Glomerular visceral epithelial cell (primary cell): ENCODE results near the gene PXDN.

Source experiments
- DNase-seq: peaks from one replicate; pipeline ENCODE4 v3.0.0-alpha.2; 2016; ENCODE audit errors: extremely low spot score

Gene PXDN

GRCh38 chr2:1663621-1664020, 80.7 kb downstream of the PXDN start:
- DNase-seq, result no peak

- DNase-seq, result no peak
Measured at GRCh38 chr2:1662606-1663180, 81.6 kb downstream of the PXDN start.

GRCh38 chr2:1661891-1662605, 82.3 kb downstream of the PXDN start:
- no peak for DNase-seq

GRCh38 chr2:1660656-1661640, 83.4 kb downstream of the PXDN start:
- no peak for DNase-seq

GRCh38 chr2:1659951-1660565, 84.3 kb downstream of the PXDN start:
- no peak for DNase-seq

- DNase-seq, result no peak
Measured at GRCh38 chr2:1658394-1659151, 85.7 kb downstream of the PXDN start.

- DNase-seq, result no peak
Measured at GRCh38 chr2:1656961-1657841, 87.1 kb downstream of the PXDN start.

GRCh38 chr2:1656326-1656960, 87.9 kb downstream of the PXDN start:
- DNase-seq, result no peak

GRCh38 chr2:1655461-1655860, 88.9 kb downstream of the PXDN start:
- DNase-seq, result no peak

- no peak for DNase-seq
Measured at GRCh38 chr2:1654696-1655374, 89.5 kb downstream of the PXDN start.

- peak; percentile 75 for DNase-seq
Measured at GRCh38 chr2:1653956-1654695, 90.2 kb downstream of the PXDN start.

GRCh38 chr2:1652034-1652790, 92.1 kb downstream of the PXDN start:
- peak; percentile 40 for DNase-seq

- no peak for DNase-seq
Measured at GRCh38 chr2:1651121-1652033, 92.9 kb downstream of the PXDN start.

- DNase-seq, result no peak
Measured at GRCh38 chr2:1650085-1650872, 94.0 kb downstream of the PXDN start.

GRCh38 chr2:1649103-1650084, 94.9 kb downstream of the PXDN start:
- DNase-seq, result no peak
